ENCODE results near the gene CDK14.

CDK14 gene

DNA sequence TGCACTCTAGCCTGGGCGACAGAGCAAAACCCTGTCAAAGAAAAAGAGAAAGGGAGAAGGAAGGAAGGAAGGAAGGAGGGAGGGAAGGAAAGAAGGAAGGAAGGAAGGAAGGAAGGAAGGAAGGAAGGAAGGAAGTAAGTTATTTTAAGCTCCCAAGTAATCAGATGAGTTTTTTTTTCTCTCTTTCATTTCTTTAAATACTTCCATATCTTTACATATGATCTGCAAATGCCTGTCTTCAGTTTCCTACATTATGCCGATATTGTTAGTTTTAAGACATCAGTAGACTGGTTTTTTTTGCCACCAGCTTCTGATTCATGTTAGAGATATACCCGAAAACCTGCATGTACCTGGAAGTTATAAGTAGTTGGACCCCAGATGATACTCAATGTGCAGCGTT lies 495.5 kb downstream of the CDK14 start:
- Histone ChIP-seq H3K27me3 (ENCODE audit: insufficient read depth, poor library complexity, severe bottlenecking) (no peaks in the 10 kb centered on the region), H3K27ac (replicated peaks) (no peak overlapping the region), H3K4me3 (replicated peaks; ENCODE audit: insufficient read depth, low read length) (no peak overlapping the region)
- TF ChIP-seq, protein P1, sequence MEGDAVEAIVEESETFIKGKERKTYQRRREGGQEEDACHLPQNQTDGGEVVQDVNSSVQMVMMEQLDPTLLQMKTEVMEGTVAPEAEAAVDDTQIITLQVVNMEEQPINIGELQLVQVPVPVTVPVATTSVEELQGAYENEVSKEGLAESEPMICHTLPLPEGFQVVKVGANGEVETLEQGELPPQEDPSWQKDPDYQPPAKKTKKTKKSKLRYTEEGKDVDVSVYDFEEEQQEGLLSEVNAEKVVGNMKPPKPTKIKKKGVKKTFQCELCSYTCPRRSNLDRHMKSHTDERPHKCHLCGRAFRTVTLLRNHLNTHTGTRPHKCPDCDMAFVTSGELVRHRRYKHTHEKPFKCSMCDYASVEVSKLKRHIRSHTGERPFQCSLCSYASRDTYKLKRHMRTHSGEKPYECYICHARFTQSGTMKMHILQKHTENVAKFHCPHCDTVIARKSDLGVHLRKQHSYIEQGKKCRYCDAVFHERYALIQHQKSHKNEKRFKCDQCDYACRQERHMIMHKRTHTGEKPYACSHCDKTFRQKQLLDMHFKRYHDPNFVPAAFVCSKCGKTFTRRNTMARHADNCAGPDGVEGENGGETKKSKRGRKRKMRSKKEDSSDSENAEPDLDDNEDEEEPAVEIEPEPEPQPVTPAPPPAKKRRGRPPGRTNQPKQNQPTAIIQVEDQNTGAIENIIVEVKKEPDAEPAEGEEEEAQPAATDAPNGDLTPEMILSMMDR (IDR thresholded peaks at IDR 0.05; ENCODE audit: insufficient read depth, low read length) = no peak
- TF ChIP-seq, protein P2, sequence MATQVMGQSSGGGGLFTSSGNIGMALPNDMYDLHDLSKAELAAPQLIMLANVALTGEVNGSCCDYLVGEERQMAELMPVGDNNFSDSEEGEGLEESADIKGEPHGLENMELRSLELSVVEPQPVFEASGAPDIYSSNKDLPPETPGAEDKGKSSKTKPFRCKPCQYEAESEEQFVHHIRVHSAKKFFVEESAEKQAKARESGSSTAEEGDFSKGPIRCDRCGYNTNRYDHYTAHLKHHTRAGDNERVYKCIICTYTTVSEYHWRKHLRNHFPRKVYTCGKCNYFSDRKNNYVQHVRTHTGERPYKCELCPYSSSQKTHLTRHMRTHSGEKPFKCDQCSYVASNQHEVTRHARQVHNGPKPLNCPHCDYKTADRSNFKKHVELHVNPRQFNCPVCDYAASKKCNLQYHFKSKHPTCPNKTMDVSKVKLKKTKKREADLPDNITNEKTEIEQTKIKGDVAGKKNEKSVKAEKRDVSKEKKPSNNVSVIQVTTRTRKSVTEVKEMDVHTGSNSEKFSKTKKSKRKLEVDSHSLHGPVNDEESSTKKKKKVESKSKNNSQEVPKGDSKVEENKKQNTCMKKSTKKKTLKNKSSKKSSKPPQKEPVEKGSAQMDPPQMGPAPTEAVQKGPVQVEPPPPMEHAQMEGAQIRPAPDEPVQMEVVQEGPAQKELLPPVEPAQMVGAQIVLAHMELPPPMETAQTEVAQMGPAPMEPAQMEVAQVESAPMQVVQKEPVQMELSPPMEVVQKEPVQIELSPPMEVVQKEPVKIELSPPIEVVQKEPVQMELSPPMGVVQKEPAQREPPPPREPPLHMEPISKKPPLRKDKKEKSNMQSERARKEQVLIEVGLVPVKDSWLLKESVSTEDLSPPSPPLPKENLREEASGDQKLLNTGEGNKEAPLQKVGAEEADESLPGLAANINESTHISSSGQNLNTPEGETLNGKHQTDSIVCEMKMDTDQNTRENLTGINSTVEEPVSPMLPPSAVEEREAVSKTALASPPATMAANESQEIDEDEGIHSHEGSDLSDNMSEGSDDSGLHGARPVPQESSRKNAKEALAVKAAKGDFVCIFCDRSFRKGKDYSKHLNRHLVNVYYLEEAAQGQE (IDR thresholded peaks at IDR 0.05; ENCODE audit: insufficient replicate concordance, low read depth) = no peak
- no peak for TF ChIP-seq POLR2AphosphoS5 (IDR thresholded peaks at IDR 0.05; ENCODE audit: low read depth)
- TF ChIP-seq SPI1 (IDR thresholded peaks at IDR 0.05; ENCODE audit: borderline replicate concordance, low read depth) = no peak
- TF ChIP-seq GABPA (IDR thresholded peaks at IDR 0.05; ENCODE audit: low read depth) = no peak
- DNase-seq (ENCODE audit: low read depth in 1 of 2, low spot score in 1 of 2) = no peak

DNA sequence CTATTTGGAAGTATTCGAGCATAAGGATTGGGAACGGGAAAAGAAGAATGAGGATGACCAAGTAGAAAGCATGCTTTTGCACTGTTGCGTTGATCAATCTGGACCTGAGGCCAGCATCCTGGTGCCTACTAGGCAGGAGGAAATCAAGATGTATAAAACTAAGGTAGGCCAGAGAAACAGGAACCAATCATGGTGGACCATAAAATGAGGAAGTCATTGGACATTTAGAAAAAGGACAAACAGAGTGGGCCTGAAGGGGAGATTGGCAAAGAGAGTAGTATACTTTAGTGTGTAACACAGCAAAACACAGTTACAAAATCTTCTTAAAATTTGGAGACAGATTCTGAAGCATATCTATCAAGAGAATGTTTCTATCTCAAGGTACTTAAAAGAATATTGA lies 497.1 kb downstream of the CDK14 start:
- TF ChIP-seq SPI1 (IDR thresholded peaks at IDR 0.05; ENCODE audit: borderline replicate concordance, low read depth) = peak; percentile 71
- no peak for TF ChIP-seq GABPA (IDR thresholded peaks at IDR 0.05; ENCODE audit: low read depth)
- no peaks in the 10 kb centered on the region for H3K27me3 ChIP-seq (ENCODE audit: insufficient read depth, poor library complexity, severe bottlenecking)
- DNase-seq (ENCODE audit: low read depth in 1 of 2, low spot score in 1 of 2) = no peak
- no peak overlapping the region for H3K27ac ChIP-seq (replicated peaks)
- no peak overlapping the region for H3K4me3 ChIP-seq (replicated peaks; ENCODE audit: insufficient read depth, low read length)

DNA sequence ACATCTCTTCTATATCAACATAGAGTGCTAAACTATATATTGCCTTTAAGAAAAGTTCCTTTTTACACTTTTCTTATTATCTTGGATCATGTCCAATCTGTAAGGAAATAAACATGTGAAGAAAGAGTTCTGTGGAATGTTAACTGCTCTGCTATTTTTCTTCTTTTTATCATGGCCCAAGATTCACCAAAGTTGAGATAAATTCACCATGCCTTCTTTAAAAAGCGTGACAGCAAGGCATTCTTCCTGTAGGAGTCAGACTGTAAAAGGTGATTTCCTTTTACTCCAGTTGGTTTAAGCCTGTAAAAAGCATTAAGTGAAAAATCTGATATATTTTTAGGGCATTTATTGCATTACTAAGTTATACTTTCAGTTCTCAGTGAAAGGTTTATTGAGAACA lies 502.4 kb downstream of the CDK14 start:
- no peaks in the 10 kb centered on the region for H3K27me3 ChIP-seq (ENCODE audit: insufficient read depth, poor library complexity, severe bottlenecking)
- no peak for DNase-seq (ENCODE audit: low read depth in 1 of 2, low spot score in 1 of 2)
- H3K4me3 ChIP-seq (replicated peaks; ENCODE audit: insufficient read depth, low read length) = no peak overlapping the region
- TF ChIP-seq POLR2AphosphoS5 (IDR thresholded peaks at IDR 0.05; ENCODE audit: low read depth) = no peak
- H3K27ac ChIP-seq (replicated peaks) = no peak overlapping the region

DNA sequence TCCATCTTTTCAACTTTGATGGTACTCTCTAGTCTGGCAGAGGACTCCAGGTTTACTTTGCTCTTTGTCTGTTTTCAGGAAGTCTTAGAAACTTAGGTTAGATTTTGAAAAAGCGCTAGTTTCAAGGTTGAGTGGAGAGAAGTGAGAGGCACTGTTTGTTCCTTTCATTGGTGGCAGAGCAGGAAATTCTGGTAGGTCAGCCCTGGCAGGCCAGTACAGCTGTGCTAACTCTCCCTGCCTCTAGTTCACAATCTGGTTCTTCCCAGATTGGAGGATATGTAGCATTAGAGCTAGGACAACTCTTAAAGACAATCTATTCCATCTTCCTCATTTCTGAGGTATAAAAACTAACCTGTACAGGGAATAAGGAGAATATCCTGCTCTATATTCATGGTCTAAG lies 507.2 kb downstream of the CDK14 start:
- no peak for DNase-seq (ENCODE audit: low read depth in 1 of 2, low spot score in 1 of 2)
- no peaks in the 10 kb centered on the region for H3K27me3 ChIP-seq (ENCODE audit: insufficient read depth, poor library complexity, severe bottlenecking)
- H3K27ac ChIP-seq (replicated peaks) = no peak overlapping the region
- H3K4me3 ChIP-seq (replicated peaks; ENCODE audit: insufficient read depth, low read length) = no peak overlapping the region
- no peak for TF ChIP-seq GABPA (IDR thresholded peaks at IDR 0.05; ENCODE audit: low read depth)
- TF ChIP-seq, protein P2 (IDR thresholded peaks at IDR 0.05; ENCODE audit: insufficient replicate concordance, low read depth) = no peak
- TF ChIP-seq, protein P1 (IDR thresholded peaks at IDR 0.05; ENCODE audit: insufficient read depth, low read length) = no peak
- no peak for TF ChIP-seq SPI1 (IDR thresholded peaks at IDR 0.05; ENCODE audit: borderline replicate concordance, low read depth)
- TF ChIP-seq POLR2AphosphoS5 (IDR thresholded peaks at IDR 0.05; ENCODE audit: low read depth) = no peak

DNA sequence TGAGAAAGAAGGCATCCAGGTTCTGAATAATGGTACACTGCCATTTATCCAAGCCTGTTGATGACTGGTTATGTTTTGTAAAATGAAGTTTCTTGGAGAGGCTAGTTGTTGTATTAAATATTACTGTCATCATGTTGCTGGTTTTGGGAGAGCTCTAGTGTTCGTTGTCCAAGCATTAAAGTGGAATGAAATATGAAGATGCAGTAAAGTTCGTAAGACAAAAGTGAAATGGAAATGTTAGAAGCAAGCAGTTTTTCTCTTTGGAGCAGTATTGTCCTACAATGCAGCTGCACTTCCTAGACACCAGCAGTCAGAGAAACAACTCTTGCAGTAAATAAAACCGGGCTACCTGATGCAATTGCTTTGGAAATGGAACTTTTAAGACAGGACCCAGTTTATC lies 511.3 kb downstream of the CDK14 start:
- no peak for DNase-seq (ENCODE audit: low read depth in 1 of 2, low spot score in 1 of 2)
- TF ChIP-seq, protein P1 (IDR thresholded peaks at IDR 0.05; ENCODE audit: insufficient read depth, low read length) = no peak
- TF ChIP-seq, protein P2 (IDR thresholded peaks at IDR 0.05; ENCODE audit: insufficient replicate concordance, low read depth) = no peak
- TF ChIP-seq GABPA (IDR thresholded peaks at IDR 0.05; ENCODE audit: low read depth) = no peak
- TF ChIP-seq POLR2AphosphoS5 (IDR thresholded peaks at IDR 0.05; ENCODE audit: low read depth) = no peak
- TF ChIP-seq SPI1 (IDR thresholded peaks at IDR 0.05; ENCODE audit: borderline replicate concordance, low read depth) = no peak
- no peaks in the 10 kb centered on the region for H3K27me3 ChIP-seq (ENCODE audit: insufficient read depth, poor library complexity, severe bottlenecking)
- H3K4me3 ChIP-seq (replicated peaks; ENCODE audit: insufficient read depth, low read length) = no peak overlapping the region
- no peak overlapping the region for H3K27ac ChIP-seq (replicated peaks)
